Activated gamma-delta T cell (primary cell): ENCODE measurements around the gene CDHR2.

Experiments
- DNase-seq: peaks from one replicate; lab custom pipeline; 2025; lab: John Stamatoyannopoulos, UW

CDHR2 gene

DNA sequence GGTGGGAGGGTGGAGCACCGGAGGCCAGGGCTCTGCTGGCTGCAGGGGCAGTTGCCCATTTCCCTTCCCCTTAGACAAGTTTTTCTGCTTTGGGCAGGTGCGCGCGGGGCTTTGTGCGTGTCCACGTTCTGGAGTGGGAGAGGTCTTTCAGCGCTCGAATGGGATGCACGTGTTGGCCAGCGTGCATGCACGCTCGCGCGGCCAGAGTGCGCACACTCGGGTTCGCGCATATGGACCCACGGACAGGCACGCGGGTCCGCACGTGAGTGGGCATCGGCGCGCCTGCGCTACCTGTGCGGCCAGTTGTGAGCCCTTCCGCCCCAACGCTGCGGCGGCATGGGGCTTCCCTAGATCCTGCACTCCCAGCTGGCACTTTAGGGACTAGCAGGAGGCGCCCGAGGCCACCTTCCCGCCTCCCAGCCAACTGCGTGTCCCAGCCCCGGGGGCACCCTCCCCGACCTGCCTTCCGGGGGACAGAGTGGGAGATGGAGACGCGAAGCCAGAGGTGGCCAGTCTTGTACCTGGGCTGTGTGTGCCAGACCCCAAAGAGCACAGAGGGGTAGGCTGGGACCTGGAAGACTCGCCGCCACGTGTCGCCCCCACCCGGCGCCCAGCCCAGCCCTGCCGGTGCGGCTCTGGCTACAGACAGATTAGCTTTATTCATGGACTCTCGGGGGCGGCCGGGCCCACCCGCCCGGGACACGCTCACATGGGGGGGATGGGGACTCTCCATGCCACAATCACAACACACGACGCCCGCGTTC is 70.6 kb downstream of the CDHR2 start:
- no peak for DNase-seq

DNA sequence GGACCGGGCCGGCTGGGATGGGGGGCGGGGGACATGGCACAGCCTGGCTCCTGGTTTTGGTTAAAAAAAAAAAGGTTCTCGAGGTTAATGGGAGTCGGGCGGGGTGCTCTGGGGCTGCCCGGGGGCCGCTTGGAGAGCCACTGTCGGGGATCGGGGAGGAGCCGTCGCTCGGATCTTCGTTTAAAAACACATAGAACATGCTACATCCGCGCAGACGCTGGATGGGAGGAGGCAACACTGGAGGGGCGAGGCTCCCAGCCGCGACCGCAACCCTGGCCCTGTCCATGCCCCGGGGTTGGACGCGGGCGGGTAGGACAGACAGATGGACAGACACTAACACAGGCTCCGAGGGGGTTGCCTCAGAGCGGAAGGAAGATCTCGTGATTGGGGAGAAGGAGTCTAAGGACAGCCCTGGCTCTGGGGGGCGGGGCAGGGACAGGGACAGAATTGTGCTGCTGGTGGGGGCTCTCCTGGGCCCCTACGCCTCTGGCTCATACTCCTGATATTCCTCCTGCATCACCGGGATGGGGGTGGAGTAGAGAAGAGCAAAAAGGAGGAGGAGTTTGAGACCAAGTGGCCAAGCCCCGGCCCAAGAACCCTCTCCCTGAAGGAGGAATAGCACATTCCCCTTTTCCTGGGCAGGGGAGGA is 71.3 kb downstream of the CDHR2 start:
- DNase-seq: no peak

- no peak for DNase-seq
Observed at GRCh38 chr5:176621661-176622079, 72.5 kb downstream of the CDHR2 start.

DNA sequence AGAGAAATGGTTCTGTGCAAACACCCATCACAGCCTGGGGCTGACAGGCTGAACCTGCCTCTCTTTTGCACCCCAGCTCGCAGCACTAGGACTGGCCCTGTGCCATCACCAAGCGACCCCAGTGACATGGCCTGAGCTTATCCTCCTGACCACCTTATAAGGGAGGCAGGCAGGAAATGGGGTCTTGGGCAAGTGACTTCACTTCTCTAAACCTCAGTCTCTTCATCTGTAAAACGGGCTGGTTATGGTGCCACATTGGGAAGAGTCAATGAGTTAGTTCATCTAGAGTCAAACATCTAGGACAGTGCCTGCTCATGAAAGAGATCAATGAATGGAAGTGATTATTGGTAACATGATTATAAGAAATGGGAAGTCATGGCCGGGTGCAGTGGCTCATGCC is 75.0 kb downstream of the CDHR2 start:
- DNase-seq: no peak

DNA sequence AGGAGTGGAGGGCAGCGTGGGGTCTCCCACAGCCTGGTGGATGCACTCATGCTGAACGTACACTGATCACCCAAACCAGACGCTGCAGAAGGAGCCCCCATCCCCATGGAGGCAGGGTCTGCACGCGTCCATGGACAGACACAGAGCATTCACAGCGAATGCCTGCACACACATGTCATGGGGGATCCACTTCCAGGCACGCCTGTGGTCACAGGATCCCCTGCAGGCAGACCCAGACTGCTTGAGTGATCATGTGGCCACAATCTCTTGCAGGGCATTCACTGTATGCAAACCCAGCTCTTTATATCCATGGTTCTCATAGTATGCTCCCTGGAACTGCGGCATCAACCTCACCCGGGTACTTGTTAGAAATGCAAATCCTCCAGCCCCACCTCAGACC is 75.8 kb downstream of the CDHR2 start:
- DNase-seq: no peak

DNA sequence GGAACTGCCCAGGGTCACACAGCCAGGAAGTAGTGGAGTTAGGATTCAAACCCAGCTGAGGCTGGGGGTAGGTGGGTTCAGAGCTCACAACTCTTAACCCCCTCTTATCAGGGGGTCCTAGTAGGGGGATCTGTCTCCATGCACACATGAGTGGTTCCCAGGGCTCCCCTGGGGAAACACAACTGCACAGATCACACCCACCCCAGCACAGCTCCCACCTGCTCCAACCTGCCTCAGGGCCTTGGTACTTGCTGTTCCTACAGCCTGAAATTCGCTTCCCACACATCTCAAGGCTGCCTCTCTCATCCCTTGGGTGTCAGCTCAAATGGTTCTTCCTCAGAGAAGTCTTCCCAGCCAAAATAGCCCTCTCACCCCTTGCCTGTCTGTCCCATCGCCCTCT is 76.4 kb downstream of the CDHR2 start:
- no peak for DNase-seq

GRCh38 chr5:176625966-176626875 is 77.1 kb downstream of the CDHR2 start:
- no peak for DNase-seq

- DNase-seq: no peak
Observed at GRCh38 chr5:176626876-176627236, 77.7 kb downstream of the CDHR2 start.

- no peak for DNase-seq
Observed at GRCh38 chr5:176627582-176627981, 78.4 kb downstream of the CDHR2 start.

GRCh38 chr5:176628406-176629228 is 79.5 kb downstream of the CDHR2 start:
- no peak for DNase-seq

DNA sequence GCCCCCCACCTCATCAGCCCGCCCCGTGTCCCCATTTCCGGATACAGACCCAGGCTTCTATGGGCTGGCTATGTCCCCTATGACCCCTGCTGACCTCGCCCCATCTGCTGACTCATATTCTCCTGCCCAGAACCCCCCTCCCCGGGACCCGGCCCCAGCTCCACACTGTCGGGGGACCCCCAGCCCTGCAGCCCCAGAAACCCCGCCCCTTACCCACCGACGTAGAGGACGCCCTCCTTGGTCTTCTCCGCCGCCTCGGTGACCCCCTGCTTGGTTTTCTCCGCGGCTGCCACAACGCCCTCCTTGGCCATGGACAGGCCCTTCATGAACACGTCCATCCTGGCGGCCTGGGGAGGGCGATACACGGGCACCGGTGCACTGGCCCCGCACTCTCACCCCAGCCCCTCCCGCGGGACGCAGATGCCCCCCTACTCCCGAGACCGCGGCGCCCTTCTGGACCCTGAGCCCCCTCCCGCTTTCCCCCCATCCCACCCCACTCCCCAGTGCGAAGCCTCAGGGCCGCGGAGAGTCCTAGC is 80.2 kb downstream of the CDHR2 start:
- DNase-seq: no peak

- DNase-seq: no peak
Observed at GRCh38 chr5:176629853-176630680, 80.9 kb downstream of the CDHR2 start, which contains the start of the genes EIF4E1B and SNCB. Gene EIF4E1B (plus strand): TSS chr5:176630675. CDS start chr5:176642788, 12,113 bp downstream. Gene SNCB (minus strand): TSS chr5:176630534. CDS start chr5:176629654, 880 bp downstream.

DNA sequence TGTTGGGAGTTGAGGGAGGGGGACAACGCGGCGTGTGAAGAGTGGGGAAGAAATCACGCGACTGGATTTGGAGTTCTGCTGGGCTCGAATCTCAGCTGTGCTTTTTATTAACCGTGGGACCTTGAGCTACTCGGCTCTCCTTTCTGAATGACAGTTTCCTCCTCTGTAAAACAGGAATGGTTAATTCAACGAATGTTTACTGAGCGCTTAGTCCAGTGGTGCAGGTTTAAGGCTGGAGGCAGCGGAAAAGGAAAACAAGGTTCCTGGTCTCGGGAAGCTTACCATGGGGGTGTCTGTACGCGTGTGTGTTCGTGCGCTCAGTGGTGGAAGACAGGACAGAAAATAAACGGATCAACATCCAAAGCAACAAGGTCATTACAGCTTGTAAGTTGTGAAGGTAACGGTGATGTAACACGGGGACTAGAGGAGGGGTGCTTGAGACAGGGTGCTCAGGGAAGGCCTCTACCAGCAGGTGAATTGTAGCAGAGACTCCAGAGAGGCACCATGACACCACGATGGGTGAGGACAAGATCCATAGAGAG is 81.6 kb downstream of the CDHR2 start:
- DNase-seq: no peak

DNA sequence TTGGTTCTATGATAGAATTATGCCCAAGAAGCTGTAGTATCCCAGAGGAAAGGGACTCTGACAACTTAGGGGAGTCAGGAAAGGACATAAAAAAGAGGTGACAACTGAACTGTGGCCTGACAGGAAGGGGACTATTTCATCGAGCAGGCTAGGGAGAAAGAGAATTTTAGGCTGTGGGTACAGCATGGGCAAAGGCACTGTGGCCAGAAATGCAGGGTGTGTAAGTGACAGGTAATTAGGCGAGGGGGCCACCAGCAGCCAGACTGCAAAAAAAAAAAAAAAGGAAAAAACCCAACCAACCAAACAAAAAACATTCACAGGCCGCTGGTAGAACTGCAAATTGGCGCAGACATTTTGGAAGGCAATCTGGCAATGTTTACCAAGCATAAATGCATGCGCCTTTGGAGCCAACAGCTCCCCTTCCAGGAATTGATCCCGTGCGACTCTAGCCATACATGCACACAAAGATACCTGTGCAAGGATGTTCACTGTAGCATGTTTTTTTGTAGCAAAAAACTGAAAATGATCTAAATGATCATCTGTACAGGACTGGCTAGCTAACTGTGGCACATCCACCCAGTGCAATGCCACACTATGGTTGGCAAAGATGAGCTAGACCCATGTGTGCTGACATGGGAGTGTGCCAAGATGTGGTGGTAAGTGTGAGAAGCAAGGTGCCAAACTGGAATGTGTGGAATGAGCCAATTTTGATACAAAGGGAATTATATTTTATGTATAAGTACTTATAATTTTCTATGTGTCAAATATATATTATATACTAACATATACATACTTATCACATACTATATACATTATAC is 82.5 kb downstream of the CDHR2 start:
- DNase-seq: no peak

DNA sequence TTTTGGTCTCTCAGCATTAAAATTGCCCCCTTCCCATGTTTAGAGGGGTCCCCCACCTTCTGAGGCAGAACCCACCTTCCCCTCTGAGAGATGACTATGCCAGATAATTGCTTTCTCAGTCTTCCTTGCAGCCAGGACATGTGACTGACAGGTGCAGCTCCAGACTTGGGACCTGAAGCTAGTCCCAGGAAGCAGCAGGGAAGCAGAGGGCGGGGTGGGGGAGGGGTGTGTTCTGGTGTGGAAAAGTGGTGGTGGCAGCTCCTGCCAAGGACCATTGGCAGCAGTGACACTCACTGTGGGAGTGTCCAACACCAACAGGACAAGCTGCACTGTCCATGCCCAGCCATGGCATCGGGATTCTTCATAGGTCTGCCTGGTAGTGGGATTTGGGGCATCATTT is 83.6 kb downstream of the CDHR2 start:
- no peak for DNase-seq

- no peak for DNase-seq
Observed at GRCh38 chr5:176633598-176633997, 84.5 kb downstream of the CDHR2 start.

DNA sequence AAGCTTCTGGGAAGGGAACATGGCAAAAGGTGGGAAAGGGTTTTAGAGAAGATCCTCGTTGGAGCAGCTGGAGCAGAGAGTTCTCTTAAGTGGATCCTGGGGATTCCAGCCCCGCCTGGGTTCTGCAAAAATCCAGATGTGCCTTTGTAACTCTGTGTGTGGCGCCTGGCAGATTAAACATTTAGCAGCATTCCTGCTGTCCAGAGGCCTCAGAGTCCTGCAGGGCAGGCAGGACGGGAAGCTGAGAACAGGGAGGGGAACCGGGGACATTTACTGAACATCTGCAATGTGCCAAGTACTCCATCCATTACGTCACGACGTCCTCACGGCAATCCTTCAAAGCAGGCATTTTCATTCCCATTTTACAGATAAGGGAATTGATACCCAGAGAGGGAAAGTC is 87.3 kb downstream of the CDHR2 start:
- DNase-seq: no peak

DNA sequence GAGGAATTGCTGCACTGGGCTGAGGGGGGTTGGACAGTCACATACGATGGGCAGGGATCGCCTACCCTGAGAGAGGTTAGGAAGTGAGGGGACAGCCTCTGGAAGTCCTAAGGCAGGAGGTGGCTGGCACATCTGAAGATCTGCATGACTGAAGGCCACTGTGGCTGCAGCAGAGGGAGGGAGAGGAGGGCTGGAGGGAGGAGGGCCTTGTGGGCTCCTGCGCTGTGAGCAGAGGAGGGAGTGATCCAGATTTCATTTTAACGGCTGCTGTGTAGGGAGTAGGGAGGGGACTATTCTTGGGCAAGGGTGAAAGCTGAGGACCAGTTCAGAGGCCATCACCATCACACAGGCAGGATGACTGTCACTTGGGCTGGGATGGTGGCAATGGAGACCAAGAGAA is 88.4 kb downstream of the CDHR2 start:
- DNase-seq: no peak

GRCh38 chr5:176638437-176638836 is 89.3 kb downstream of the CDHR2 start:
- no peak for DNase-seq
